Gastrocnemius medialis (tissue), 4 donors: ENCODE measurements around the gene SLC6A18.

Experiments used
- CTCF ChIP-seq, 5 experiments: fragments of 450-650 bp in 3 of 5; fragments of 200-600 bp in 2 of 5; sonication (generic) in 2 of 5; IDR thresholded peaks in 4 of 5; conservative IDR thresholded peaks in 1 of 5; 1 replicate in 4 of 5; 2 replicates in 1 of 5; pipeline ENCODE4 v1.5.1; 2016 to 2019; ENCODE audit warnings: antibody characterized with exemption in 5 of 5, mild to moderate bottlenecking in 3 of 5, moderate library complexity in 3 of 5
- POLR2A ChIP-seq, 2 donors: fragments of 450-650 bp; IDR thresholded peaks; one replicate each; pipeline ENCODE4 v1.6.1; 2017; ENCODE audit warnings: antibody characterized with exemption in 2 of 2, mild to moderate bottlenecking in 2 of 2, moderate library complexity in 2 of 2

DNA sequence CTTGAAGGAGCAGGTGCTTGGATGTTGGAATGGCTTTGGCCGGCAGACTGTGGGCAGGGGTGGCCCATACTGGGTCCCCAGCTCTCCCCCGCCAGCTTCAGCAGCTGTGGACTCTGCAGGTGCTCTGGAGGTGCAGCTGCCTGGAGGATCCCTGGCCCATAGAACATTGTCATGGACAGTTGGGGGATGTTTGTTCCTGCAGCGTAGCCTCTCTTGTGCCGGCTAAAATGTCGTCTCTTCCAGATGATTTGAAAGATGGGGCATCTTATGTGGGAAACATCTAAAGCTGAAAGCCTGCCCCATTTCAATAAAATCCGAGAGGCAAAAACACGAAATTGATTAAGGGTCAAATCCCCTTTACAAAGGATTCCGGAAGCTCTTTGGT is 37.2 kb upstream of the SLC6A18 start:
- no peak for TF ChIP-seq CTCF (IDR thresholded peaks at IDR 0.05 in 4 of 5, conservative IDR thresholded peaks at IDR 0.05 in 1 of 5)
- TF ChIP-seq POLR2A (IDR thresholded peaks at IDR 0.05): no peak
